Retinal pigment epithelial cell (primary cell): ENCODE data around the gene IL1RAP.

Source experiments
- DNase-seq: peaks from one replicate; pipeline ENCODE4 v3.0.0-alpha.2; 2010; ENCODE audit warnings: low read depth
- H3K4me3 ChIP-seq: 2 replicates; pipeline ENCODE4 v1.5.1; 2011; ENCODE audit warnings: mild to moderate bottlenecking, low read length, control low read depth, moderate library complexity
- TF ChIP-seq, protein P1 (sequence below): conservative IDR thresholded peaks from 2 replicates; pipeline ENCODE4 v1.5.1; 2011; ENCODE audit warnings: low read depth, low read length, control low read depth, inconsistent platforms

Gene IL1RAP

DNA sequence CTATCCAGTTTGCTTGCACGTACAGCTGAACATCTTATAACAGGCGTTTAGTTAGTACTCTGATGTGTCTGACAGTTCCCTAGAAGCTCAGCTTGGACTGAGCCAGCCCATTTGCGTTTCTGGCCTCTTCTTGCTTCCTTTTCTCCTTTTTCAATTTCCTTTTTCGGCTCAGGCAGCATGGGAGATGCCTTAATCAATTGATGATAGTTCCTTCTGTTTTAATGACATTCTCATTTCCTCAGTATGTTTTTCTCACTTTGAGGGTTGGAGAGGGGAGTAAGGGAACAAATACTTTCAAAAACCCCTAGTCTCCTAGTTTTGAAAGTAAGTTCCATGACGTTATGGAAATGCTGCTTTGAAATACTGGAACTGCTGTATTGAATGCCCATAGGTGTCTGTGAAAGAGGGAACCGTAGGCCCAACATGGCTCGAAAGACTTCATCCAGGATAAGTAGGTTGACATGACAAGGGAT, 18.9 kb downstream of the IL1RAP start:
- DNase-seq, result no peak
- H3K4me3 ChIP-seq, result no peak overlapping the region
- TF ChIP-seq, protein P1, sequence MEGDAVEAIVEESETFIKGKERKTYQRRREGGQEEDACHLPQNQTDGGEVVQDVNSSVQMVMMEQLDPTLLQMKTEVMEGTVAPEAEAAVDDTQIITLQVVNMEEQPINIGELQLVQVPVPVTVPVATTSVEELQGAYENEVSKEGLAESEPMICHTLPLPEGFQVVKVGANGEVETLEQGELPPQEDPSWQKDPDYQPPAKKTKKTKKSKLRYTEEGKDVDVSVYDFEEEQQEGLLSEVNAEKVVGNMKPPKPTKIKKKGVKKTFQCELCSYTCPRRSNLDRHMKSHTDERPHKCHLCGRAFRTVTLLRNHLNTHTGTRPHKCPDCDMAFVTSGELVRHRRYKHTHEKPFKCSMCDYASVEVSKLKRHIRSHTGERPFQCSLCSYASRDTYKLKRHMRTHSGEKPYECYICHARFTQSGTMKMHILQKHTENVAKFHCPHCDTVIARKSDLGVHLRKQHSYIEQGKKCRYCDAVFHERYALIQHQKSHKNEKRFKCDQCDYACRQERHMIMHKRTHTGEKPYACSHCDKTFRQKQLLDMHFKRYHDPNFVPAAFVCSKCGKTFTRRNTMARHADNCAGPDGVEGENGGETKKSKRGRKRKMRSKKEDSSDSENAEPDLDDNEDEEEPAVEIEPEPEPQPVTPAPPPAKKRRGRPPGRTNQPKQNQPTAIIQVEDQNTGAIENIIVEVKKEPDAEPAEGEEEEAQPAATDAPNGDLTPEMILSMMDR, result no peak

DNA sequence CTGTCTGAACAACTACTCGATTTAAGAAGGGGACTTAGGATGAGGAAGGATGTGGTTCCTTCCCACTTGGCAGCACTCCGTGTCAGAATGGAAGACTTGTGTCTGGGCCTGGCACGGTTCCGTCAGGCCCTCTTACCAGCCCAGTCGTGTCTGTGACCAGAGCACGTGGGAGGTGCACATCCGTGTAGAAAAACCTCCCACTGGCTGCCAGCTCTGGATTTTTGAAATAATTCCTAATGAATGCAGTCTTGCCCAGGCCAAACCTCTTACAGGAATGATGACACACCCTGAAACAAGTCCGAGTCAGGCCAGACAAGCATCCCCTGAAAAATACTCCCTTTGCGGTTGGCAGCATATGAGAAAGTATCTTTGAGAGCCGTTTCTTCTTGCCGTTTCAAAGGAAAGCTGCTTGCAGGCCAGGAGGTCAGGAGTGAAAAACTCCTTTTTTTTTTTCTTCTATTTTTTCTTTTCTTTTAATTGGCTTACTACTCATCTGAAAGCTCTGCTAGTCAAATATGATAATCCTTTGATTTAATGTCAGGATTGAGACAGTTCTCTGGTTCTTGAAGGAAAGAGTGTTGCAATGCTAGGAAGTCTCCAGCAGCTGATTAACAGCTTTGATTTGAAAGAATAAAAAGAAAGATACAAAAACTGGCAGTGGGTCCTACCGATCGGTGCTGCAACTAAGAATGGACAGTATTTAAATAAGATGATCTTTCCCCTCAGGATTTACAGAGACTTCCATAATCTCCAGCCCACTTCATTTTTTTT, 19.8 kb downstream of the IL1RAP start:
- TF ChIP-seq, protein P1, result no peak
- no peak overlapping the region for H3K4me3 ChIP-seq

DNA sequence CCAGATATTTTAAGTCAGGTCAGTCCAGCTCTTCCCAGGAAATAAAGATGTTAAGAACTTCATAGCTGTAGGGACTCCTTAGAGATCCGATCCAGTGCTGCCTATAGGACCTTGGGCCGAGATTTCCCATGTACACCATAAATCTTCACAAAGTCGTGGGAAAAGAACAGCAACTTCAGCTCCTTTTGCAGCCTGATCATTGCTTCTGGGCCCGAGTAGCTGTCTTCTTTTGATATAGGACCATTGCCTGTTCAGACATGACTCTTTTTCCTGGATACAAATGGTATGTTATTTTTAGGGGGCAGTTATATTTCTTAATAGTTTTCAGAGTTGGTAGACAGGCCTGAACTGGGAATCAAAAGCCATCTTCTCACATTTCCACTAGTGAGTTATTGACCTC, 20.5 kb downstream of the IL1RAP start:
- no peak overlapping the region for H3K4me3 ChIP-seq
- DNase-seq, result no peak
- TF ChIP-seq, protein P1, result no peak

More for the DNA sequence above, 19.8 kb downstream of the IL1RAP start:
- peak; percentile 95 for DNase-seq

DNA sequence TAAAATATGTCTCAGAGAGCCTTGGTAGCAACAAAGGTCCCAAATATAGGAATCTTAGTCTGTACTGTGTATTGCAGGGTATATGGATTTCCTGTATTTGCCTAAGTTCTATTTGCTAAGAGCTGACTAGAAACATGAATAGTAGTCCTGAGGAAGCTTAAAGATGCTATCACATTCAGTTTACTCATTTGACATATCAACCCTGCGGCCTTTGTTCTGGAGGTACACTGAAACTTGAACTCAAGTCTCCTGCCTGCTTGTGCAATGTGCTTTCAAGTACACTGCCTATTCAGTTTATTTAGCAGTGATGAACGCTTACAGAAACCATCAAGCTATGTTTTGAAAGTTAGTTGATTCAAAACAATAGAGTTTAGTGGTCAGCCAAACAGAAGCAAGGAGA, 21.1 kb downstream of the IL1RAP start:
- TF ChIP-seq, protein P1, result no peak
- H3K4me3 ChIP-seq, result no peak overlapping the region
- DNase-seq, result no peak

DNA sequence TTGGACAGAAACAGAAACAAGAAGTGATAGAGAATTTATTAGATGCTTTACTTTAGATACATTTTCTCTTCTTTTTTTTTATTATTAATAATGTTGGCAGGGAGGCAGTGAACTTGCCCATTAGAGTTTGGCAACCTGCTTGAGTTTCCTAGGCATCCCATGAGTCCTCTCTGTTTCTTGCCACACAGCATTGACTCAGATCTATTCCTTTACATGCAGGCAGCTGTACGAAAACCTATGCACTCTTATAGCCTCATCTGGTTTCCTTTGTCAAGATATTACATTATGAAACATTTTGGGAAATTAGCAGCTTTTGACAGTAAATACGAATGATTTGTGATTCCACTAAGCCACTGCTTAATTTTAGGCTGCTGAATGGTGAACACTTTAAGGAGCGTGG, 23.3 kb downstream of the IL1RAP start:
- DNase-seq, result no peak
- TF ChIP-seq, protein P1, result no peak
- H3K4me3 ChIP-seq, result no peak overlapping the region

DNA sequence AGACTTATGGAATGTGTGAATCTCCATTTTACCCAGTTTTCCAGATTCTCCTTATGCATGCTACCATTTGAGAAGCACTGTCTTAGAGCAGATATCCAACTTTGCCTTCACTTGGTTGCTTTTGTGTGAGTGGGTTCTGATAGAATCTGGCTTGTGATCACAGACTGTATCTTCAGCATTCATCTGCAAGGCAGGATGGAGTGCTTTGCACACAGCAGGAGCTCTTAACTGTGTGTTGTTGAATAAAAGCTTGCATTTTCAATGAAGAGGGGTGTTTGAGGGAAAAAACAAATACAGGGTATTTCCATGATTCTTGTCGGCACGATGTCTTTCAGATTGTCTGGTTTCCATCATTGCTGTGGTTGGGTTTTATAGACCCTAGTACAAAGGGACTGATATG, 24.4 kb downstream of the IL1RAP start:
- no peak for DNase-seq
- H3K4me3 ChIP-seq, result no peak overlapping the region
- TF ChIP-seq, protein P1, result no peak

DNA sequence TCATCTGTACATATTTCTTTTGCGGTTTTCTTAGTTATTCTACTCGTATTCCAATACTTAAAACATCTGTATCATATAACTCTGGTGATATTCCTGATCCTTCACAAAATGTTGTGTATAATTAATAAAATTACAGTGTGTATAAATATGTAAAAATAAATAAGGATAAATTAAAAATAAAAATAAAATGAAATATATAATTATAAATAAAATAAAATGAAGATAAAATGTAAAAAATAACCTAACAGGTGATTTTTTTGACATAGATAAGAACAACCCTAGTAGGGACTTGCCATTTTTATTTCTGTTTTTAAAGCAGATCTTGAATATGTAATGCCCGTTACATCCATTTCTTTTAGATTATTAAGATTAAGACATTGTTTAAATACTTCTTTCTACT, 25.6 kb downstream of the IL1RAP start:
- TF ChIP-seq, protein P1, result no peak

More for the DNA sequence above, 25.6 kb downstream of the IL1RAP start:
- H3K4me3 ChIP-seq, result no peak overlapping the region
- no peak for DNase-seq
